K562 (cell line): Measurements from ENCODE around the gene CBX8. TPM values are rescaled to one million over a fixed set of nuclear protein-coding genes. Genes with fewer than 3 reads are reported as not detected.

Experiments
- ADNP ChIP-seq: fragments of 200-800 bp; sonication (Bioruptor generic); IDR thresholded peaks from 2 replicates; pipeline ENCODE4 v1.6.1; 2016; ENCODE audit warnings: missing genetic modification characterization, missing compliant biosample characterization
- CEBPG ChIP-seq, 3 experiments: fragments of 200-800 bp in 1 of 3; sonication (Bioruptor generic) in 1 of 3; sonication (generic) in 1 of 3; formaldehyde crosslinking in 1 of 3; IDR thresholded peaks in 2 of 3; conservative IDR thresholded peaks in 1 of 3; 2 replicates each; pipeline versions ENCODE4 v1.6.1 to v1.8.0; 2016 to 2022; ENCODE audit warnings: missing compliant biosample characterization in 2 of 3, missing genetic modification characterization in 2 of 3, mild to moderate bottlenecking in 1 of 3, missing genetic modification reagents in 1 of 3
- EP300 ChIP-seq: IDR thresholded peaks from 2 replicates; pipeline ENCODE4 v1.6.1; 2012; ENCODE audit warnings: low read length, improper control_type of control experiment
- EZH2 ChIP-seq: IDR thresholded peaks from 2 replicates; pipeline ENCODE4 v1.6.1; 2012; ENCODE audit warnings: low read depth, mild to moderate bottlenecking, inconsistent platforms, low read length, borderline replicate concordance
- GABPB2 ChIP-seq: fragments of 250-450 bp; sonication (Bioruptor Pico); conservative IDR thresholded peaks from 2 replicates; pipeline ENCODE4 v1.5.1; 2021; ENCODE audit warnings: mild to moderate bottlenecking
- HDGF ChIP-seq: fragments of 450-650 bp; IDR thresholded peaks from 2 replicates; pipeline ENCODE4 v1.6.1; 2016
- MIER1 ChIP-seq: fragments of 450-650 bp; IDR thresholded peaks from 2 replicates; pipeline ENCODE4 v1.6.1; 2016; ENCODE audit warnings: antibody characterized with exemption, mild to moderate bottlenecking, low read depth
- NCOA6 ChIP-seq: fragments of 450-650 bp; IDR thresholded peaks from 2 replicates; pipeline ENCODE4 v1.6.1; 2017; ENCODE audit warnings: mild to moderate bottlenecking
- OTX1 ChIP-seq: fragments of 450-650 bp; formaldehyde crosslinking; IDR thresholded peaks from 2 replicates; pipeline ENCODE4 v1.4.0; 2022; ENCODE audit warnings: mild to moderate bottlenecking
- RAD21 ChIP-seq, 2 experiments: fragments of 250-450 bp in 1 of 2; fragments of 450-650 bp in 1 of 2; sonication (Bioruptor Pico) in 1 of 2; formaldehyde crosslinking in 1 of 2; IDR thresholded peaks in 1 of 2; conservative IDR thresholded peaks in 1 of 2; 2 replicates each; pipeline versions ENCODE4 v1.4.0 to v1.8.0; 2020 to 2022; ENCODE audit warnings: mild to moderate bottlenecking in 2 of 2, moderate library complexity in 1 of 2
- RBM34 ChIP-seq: fragments of 200-400 bp; formaldehyde crosslinking; IDR thresholded peaks from 2 replicates; pipeline ENCODE4 v1.6.1; 2018; ENCODE audit warnings: low read length, borderline replicate concordance; ENCODE audit not compliant: insufficient read depth
- SMAD3 ChIP-seq: fragments of 450-650 bp; formaldehyde crosslinking; conservative IDR thresholded peaks from 2 replicates; pipeline ENCODE4 v1.4.0; 2020; ENCODE audit warnings: mild to moderate bottlenecking
- SMC3 ChIP-seq: conservative IDR thresholded peaks from 2 replicates; pipeline ENCODE4 v1.6.1; 2011; ENCODE audit warnings: low read depth, low read length, improper control_type of control experiment; ENCODE audit not compliant: insufficient read depth
- SNRNP70 ChIP-seq: fragments of 200-400 bp; formaldehyde crosslinking; optimal IDR thresholded peaks from 2 replicates; pipeline ENCODE3; 2017; ENCODE audit warnings: low read depth, low read length
- ZBTB7A ChIP-seq: IDR thresholded peaks from 2 replicates; pipeline ENCODE4 v1.6.1; 2011; ENCODE audit warnings: low read depth, mild to moderate bottlenecking, low read length, moderate library complexity, borderline replicate concordance; ENCODE audit not compliant: control insufficient read depth
- ZNF668 ChIP-seq: fragments of 250-450 bp; sonication (Bioruptor Pico); IDR thresholded peaks from 2 replicates; pipeline ENCODE4 v1.8.0; 2022; ENCODE audit warnings: mild to moderate bottlenecking, inconsistent platforms
- ZNF77 ChIP-seq: fragments of 250-450 bp; sonication (Bioruptor Pico); IDR thresholded peaks from 2 replicates; pipeline ENCODE4 v1.5.0; 2020
- ZSCAN29 ChIP-seq: fragments of 450-650 bp; IDR thresholded peaks from 2 replicates; pipeline ENCODE4 v1.6.1; 2017
- polyA plus RNA-seq, 8 experiments: library from polyadenylated mRNA; depleted of rRNA in 4 of 8; stranded (reverse) in 5 of 8; unstranded in 3 of 8; fragments of >200 nt; fragmentation: Nextera tagmentation in 2 of 8; fragmentation: Illumina TruSeq in 1 of 8; extraction: Ambion mirVana in 2 of 8; extraction: Trizol in 1 of 8; gene quantifications; 2 replicates each; pipeline versions ENCODE4 v1.2.1 to v1.2.3, GENCODE V29; 2011 to 2014; ENCODE audit warnings: inconsistent platforms in 1 of 8, missing spikeins in 1 of 8
- total RNA-seq, 7 experiments: library from RNA; depleted of rRNA in 6 of 7; stranded (reverse); fragments of >200 nt in 6 of 7; fragmentation: Illumina TruSeq in 2 of 7; extraction: Trizol in 2 of 7; gene quantifications; 2 replicates each; pipeline versions ENCODE4 v1.2.1 to v1.2.3, GENCODE V29; 2011 to 2021; ENCODE audit warnings: low replicate concordance in 1 of 7
- TF ChIP-seq, protein P1 (sequence below), 3 experiments: IDR thresholded peaks in 2 of 3; conservative IDR thresholded peaks in 1 of 3; 2 replicates each; pipeline ENCODE4 v1.5.1; 2011 to 2012; ENCODE audit warnings: low read length in 3 of 3, mild to moderate bottlenecking in 3 of 3, control low read depth in 2 of 3, improper control_type of control experiment in 1 of 3, inconsistent platforms in 1 of 3, low read depth in 1 of 3, mixed read lengths in 1 of 3, moderate library complexity in 1 of 3; ENCODE audit not compliant: insufficient read depth in 2 of 3
- TF ChIP-seq, protein P2 (sequence below): sonication (generic); formaldehyde crosslinking; IDR thresholded peaks from 2 replicates; pipeline ENCODE4 v1.8.0; 2023; ENCODE audit warnings: mild to moderate bottlenecking, missing genetic modification reagents
- TF ChIP-seq, protein P3 (sequence below): fragments of 200-800 bp; sonication (Bioruptor generic); IDR thresholded peaks from 2 replicates; pipeline ENCODE4 v1.6.1; 2017; ENCODE audit warnings: missing genetic modification characterization, missing compliant biosample characterization
- TF ChIP-seq, protein P4 (sequence below), 2 experiments: IDR thresholded peaks; 2 replicates each; pipeline ENCODE4 v1.6.1; 2011; ENCODE audit warnings: borderline replicate concordance in 1 of 2, control low read depth in 1 of 2, low read depth in 1 of 2, low read length in 1 of 2, mild to moderate bottlenecking in 1 of 2, mixed read lengths in 1 of 2, moderate library complexity in 1 of 2; ENCODE audit not compliant: insufficient read depth in 1 of 2, insufficient read length in 1 of 2, poor library complexity in 1 of 2, severe bottlenecking in 1 of 2; ENCODE audit errors: extremely low read depth in 1 of 2

The CBX8 gene
- total and polyA plus RNA-seq, 9 of the 15 experiments (the other 6 are each of a cell fraction or from before 2014, with no cell fraction given), result 0.08 to 11.9 (median 2.6) TPM

DNA sequence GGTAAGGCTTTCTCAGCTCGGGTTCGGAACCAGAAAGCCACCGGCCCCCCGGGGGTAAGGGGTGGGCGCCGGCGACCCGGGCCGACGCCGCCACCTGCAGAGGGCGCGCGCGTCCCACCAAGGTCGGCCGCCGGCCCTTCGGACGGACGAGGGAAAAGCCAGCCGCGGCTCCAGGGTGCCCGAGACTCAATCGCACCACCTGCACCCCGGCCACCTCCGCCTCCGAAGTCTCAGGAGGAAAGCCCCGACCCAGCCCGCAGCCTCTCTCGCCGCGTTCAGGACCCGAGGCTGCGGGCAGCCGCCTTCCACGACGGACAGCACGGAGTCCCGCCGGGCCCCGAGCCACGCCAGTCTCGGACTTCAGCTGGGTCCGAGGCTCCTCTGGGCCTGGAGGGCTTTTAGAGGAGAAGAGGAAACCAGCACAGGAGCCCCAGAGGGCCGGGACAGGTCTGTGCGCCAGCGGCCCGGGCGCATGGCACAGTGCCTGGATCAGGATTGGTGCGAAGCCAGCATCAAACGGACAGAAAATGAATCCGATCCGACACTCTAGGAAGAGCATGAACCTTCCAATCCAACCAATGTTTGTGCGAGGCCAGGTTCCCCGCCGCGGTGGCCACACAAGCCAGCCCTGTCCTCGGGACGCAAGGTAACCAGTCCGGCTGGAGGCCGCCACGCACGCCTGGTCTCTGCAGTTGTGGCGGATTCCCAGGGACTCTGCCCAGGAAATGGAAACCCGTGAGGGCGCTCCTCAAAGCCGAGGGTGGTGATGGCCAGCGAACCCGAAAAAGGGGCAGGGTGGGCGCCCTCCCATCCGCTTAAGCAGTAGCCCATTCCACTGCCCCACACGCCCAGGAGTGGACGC is 6.7 kb downstream of the CBX8 start (continued):
- no peak for TF ChIP-seq EZH2
- TF ChIP-seq SMAD3 (CRISPR knock-in tag), result no peak
- TF ChIP-seq ZNF77 (CRISPR knock-in tag), result no peak
- TF ChIP-seq ZSCAN29, result no peak
- TF ChIP-seq, protein P1, sequence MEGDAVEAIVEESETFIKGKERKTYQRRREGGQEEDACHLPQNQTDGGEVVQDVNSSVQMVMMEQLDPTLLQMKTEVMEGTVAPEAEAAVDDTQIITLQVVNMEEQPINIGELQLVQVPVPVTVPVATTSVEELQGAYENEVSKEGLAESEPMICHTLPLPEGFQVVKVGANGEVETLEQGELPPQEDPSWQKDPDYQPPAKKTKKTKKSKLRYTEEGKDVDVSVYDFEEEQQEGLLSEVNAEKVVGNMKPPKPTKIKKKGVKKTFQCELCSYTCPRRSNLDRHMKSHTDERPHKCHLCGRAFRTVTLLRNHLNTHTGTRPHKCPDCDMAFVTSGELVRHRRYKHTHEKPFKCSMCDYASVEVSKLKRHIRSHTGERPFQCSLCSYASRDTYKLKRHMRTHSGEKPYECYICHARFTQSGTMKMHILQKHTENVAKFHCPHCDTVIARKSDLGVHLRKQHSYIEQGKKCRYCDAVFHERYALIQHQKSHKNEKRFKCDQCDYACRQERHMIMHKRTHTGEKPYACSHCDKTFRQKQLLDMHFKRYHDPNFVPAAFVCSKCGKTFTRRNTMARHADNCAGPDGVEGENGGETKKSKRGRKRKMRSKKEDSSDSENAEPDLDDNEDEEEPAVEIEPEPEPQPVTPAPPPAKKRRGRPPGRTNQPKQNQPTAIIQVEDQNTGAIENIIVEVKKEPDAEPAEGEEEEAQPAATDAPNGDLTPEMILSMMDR (IDR thresholded peaks at IDR 0.05 in 2 of 3, conservative IDR thresholded peaks at IDR 0.05 in 1 of 3; ENCODE audit: insufficient read depth in 2 of 3, low read depth in 1 of 3, low read length in 3 of 3), result peak; percentile 76 to 89 (median 77)
- no peak for TF ChIP-seq SNRNP70
- TF ChIP-seq RBM34, result 0 out of 2 replicates have a peak, but pooled peaks have one; percentile 39
- TF ChIP-seq SMC3, result peak; percentile 90
- TF ChIP-seq ADNP (tag), result no peak
- TF ChIP-seq MIER1, result no peak
- TF ChIP-seq ZNF668 (CRISPR knock-in tag), result no peak
- TF ChIP-seq NCOA6, result no peak
- TF ChIP-seq, protein P2, sequence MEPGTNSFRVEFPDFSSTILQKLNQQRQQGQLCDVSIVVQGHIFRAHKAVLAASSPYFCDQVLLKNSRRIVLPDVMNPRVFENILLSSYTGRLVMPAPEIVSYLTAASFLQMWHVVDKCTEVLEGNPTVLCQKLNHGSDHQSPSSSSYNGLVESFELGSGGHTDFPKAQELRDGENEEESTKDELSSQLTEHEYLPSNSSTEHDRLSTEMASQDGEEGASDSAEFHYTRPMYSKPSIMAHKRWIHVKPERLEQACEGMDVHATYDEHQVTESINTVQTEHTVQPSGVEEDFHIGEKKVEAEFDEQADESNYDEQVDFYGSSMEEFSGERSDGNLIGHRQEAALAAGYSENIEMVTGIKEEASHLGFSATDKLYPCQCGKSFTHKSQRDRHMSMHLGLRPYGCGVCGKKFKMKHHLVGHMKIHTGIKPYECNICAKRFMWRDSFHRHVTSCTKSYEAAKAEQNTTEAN (CRISPR knock-in tag), result no peak
- no peak for TF ChIP-seq OTX1 (CRISPR knock-in tag)
- no peak for TF ChIP-seq GABPB2
- TF ChIP-seq, protein P3, sequence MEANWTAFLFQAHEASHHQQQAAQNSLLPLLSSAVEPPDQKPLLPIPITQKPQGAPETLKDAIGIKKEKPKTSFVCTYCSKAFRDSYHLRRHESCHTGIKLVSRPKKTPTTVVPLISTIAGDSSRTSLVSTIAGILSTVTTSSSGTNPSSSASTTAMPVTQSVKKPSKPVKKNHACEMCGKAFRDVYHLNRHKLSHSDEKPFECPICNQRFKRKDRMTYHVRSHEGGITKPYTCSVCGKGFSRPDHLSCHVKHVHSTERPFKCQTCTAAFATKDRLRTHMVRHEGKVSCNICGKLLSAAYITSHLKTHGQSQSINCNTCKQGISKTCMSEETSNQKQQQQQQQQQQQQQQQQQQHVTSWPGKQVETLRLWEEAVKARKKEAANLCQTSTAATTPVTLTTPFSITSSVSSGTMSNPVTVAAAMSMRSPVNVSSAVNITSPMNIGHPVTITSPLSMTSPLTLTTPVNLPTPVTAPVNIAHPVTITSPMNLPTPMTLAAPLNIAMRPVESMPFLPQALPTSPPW (CRISPR knock-in tag), result peak; percentile 61
- TF ChIP-seq HDGF, result no peak
- TF ChIP-seq ZBTB7A, result peak; percentile 98
- TF ChIP-seq CEBPG (CRISPR knock-in tag; IDR thresholded peaks at IDR 0.05), result no peak
- TF ChIP-seq CEBPG (tag; conservative IDR thresholded peaks at IDR 0.05 in 1 of 2, IDR thresholded peaks at IDR 0.05 in 1 of 2), result no peak
- TF ChIP-seq, protein P4, sequence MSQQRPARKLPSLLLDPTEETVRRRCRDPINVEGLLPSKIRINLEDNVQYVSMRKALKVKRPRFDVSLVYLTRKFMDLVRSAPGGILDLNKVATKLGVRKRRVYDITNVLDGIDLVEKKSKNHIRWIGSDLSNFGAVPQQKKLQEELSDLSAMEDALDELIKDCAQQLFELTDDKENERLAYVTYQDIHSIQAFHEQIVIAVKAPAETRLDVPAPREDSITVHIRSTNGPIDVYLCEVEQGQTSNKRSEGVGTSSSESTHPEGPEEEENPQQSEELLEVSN (IDR thresholded peaks at IDR 0.05; ENCODE audit: borderline replicate concordance in 1 of 2, extremely low read depth in 1 of 2, insufficient read depth in 1 of 2, insufficient read length in 1 of 2, low read depth in 1 of 2, low read length in 1 of 2, poor library complexity in 1 of 2, severe bottlenecking in 1 of 2), result peak; percentile 44 to 79
- TF ChIP-seq EP300, result no peak
- peak; percentile 91 to 93 for TF ChIP-seq RAD21 (CRISPR knock-in tag; conservative IDR thresholded peaks at IDR 0.05 in 1 of 2, IDR thresholded peaks at IDR 0.05 in 1 of 2)
